Natural killer cell treated with Interleukin-12 subunit alpha and Interleukin-12 subunit beta and Interleukin-15 and Interleukin-18, amount 100 ng/mL, for 72 hours (primary cell): ENCODE results near the gene SLC52A3. TPM values are rescaled to one million over a fixed set of nuclear protein-coding genes. Genes with fewer than 3 reads are reported as not detected.

Experiments
- ATAC-seq, 2 donors: fragments of 150-1000 bp; cut with Tn5 transposase in 1 of 2; sonication (Bioruptor Pico), chemical (Tn5 transposase) in 1 of 2; 2 replicates each; pipeline ENCODE4 v1.10.0; 2021
- DNase-seq: peaks from one replicate; pipeline ENCODE4 v3.0.0; 2022; ENCODE audit warnings: low spot score
- H3K27ac Mint-ChIP-seq, 2 donors: 1 replicate in 1 of 2; 2 replicates in 1 of 2; pipeline ENCODE4 v1.8.0; 2022; ENCODE audit warnings: mixed read lengths in 2 of 2, mild to moderate bottlenecking in 1 of 2, moderate library complexity in 1 of 2
- H3K27me3 Mint-ChIP-seq, 2 donors: 1 replicate in 1 of 2; 2 replicates in 1 of 2; pipeline ENCODE4 v1.8.0; 2022; ENCODE audit warnings: mixed read lengths in 2 of 2
- H3K36me3 Mint-ChIP-seq: one replicate; pipeline ENCODE4 v1.8.0; 2022; ENCODE audit warnings: mixed read lengths
- H3K4me1 Mint-ChIP-seq, 2 donors: 1 replicate in 1 of 2; 2 replicates in 1 of 2; pipeline ENCODE4 v1.8.0; 2022; ENCODE audit warnings: low read depth in 2 of 2, mixed read lengths in 2 of 2, mild to moderate bottlenecking in 1 of 2
- H3K4me3 Mint-ChIP-seq: one replicate; pipeline ENCODE4 v1.8.0; 2022; ENCODE audit warnings: mixed read lengths
- H3K9me3 Mint-ChIP-seq: 2 replicates; pipeline ENCODE4 v1.8.0; 2022; ENCODE audit warnings: mixed read lengths
- total RNA-seq, 2 donors: library from RNA; stranded (reverse); gene quantifications; one replicate each; pipeline ENCODE4 v1.2.3, GENCODE V29; 2022

The SLC52A3 gene
- total RNA-seq, 2 donors from 2014 or later: not detected

GRCh38 chr20:779771-780170 is 11.5 kb upstream of the SLC52A3 start:
- H3K36me3 Mint-ChIP-seq: no peaks in the 10 kb centered on the region
- peaks cover 15 to 19% of the 10 kb centered on the region in 2 donors for H3K27me3 Mint-ChIP-seq
- ATAC-seq (no peak), DNase-seq (no peak)
- H3K4me3 Mint-ChIP-seq: no peak overlapping the region
- H3K4me1 Mint-ChIP-seq: no peaks in the 10 kb centered on the region
- H3K9me3 Mint-ChIP-seq: peaks cover 6% of the 10 kb centered on the region
- no peak overlapping the region for H3K27ac Mint-ChIP-seq

- Mint-ChIP-seq H3K4me3 (no peak overlapping the region), H3K9me3 (no peaks in the 10 kb centered on the region), H3K36me3 (no peaks in the 10 kb centered on the region), H3K27me3 (peaks cover 10 to 16% of the 10 kb centered on the region in 2 donors), H3K27ac (no peak overlapping the region), H3K4me1 (no peaks in the 10 kb centered on the region)
- no peak for ATAC-seq
- DNase-seq: no peak
Measured at GRCh38 chr20:776165-776564, 7.9 kb upstream of the SLC52A3 start.

GRCh38 chr20:775679-776135 is 7.4 kb upstream of the SLC52A3 start:
- Mint-ChIP-seq H3K9me3 (no peaks in the 10 kb centered on the region), H3K4me3 (no peak overlapping the region), H3K36me3 (no peaks in the 10 kb centered on the region), H3K4me1 (no peaks in the 10 kb centered on the region), H3K27me3 (peaks cover 10 to 16% of the 10 kb centered on the region in 2 donors), H3K27ac (no peak overlapping the region)
- DNase-seq: no peak
- no peak for ATAC-seq

- Mint-ChIP-seq H3K4me1 (no peaks in the 10 kb centered on the region), H3K4me3 (no peak overlapping the region), H3K36me3 (no peaks in the 10 kb centered on the region), H3K9me3 (no peaks in the 10 kb centered on the region), H3K27ac (no peak overlapping the region), H3K27me3 (peaks cover 10 to 16% of the 10 kb centered on the region in 2 donors)
- DNase-seq (no peak), ATAC-seq (peak; percentile 26 to 33)
Measured at GRCh38 chr20:774660-775057, 6.4 kb upstream of the SLC52A3 start.

GRCh38 chr20:774016-774659 is 5.8 kb upstream of the SLC52A3 start:
- no peaks in the 10 kb centered on the region for H3K9me3 Mint-ChIP-seq
- DNase-seq (no peak), ATAC-seq (peak; percentile 12 to 46)
- H3K4me3 Mint-ChIP-seq: no peak overlapping the region
- peaks cover 10 to 16% of the 10 kb centered on the region in 2 donors for H3K27me3 Mint-ChIP-seq
- no peaks in the 10 kb centered on the region for H3K36me3 Mint-ChIP-seq
- no peaks in the 10 kb centered on the region for H3K4me1 Mint-ChIP-seq
- H3K27ac Mint-ChIP-seq: no peak overlapping the region

GRCh38 chr20:772806-773205 is 4.5 kb upstream of the SLC52A3 start:
- Mint-ChIP-seq H3K4me3 (no peak overlapping the region), H3K27me3 (peaks cover 12 to 16% of the 10 kb centered on the region in 2 donors), H3K36me3 (no peaks in the 10 kb centered on the region), H3K9me3 (no peaks in the 10 kb centered on the region), H3K4me1 (no peaks in the 10 kb centered on the region), H3K27ac (no peak overlapping the region)
- no peak for ATAC-seq
- DNase-seq: no peak

- H3K4me3 Mint-ChIP-seq: no peak overlapping the region
- no peak for ATAC-seq
- no peaks in the 10 kb centered on the region for H3K9me3 Mint-ChIP-seq
- H3K27me3 Mint-ChIP-seq: peaks cover 13 to 16% of the 10 kb centered on the region in 2 donors
- H3K36me3 Mint-ChIP-seq: no peaks in the 10 kb centered on the region
- DNase-seq: no peak
- no peaks in the 10 kb centered on the region for H3K4me1 Mint-ChIP-seq
- no peak overlapping the region for H3K27ac Mint-ChIP-seq
Measured at GRCh38 chr20:771741-772464, 3.6 kb upstream of the SLC52A3 start.

- Mint-ChIP-seq H3K27ac (no peak overlapping the region), H3K36me3 (no peaks in the 10 kb centered on the region), H3K9me3 (no peaks in the 10 kb centered on the region), H3K4me1 (no peaks in the 10 kb centered on the region), H3K27me3 (peaks cover 14 to 16% of the 10 kb centered on the region in 2 donors), H3K4me3 (no peak overlapping the region)
- ATAC-seq (no peak), DNase-seq (no peak)
Measured at GRCh38 chr20:770691-771090, 2.4 kb upstream of the SLC52A3 start.

GRCh38 chr20:766906-767305 is 1.4 kb downstream of the SLC52A3 start:
- no peak overlapping the region for H3K27ac Mint-ChIP-seq
- no peaks in the 10 kb centered on the region for H3K9me3 Mint-ChIP-seq

GRCh38 chr20:764255-764654 is 4.0 kb downstream of the SLC52A3 start:
- peaks cover 6 to 9% of the 10 kb centered on the region in 2 donors for H3K27me3 Mint-ChIP-seq
- no peaks in the 10 kb centered on the region for H3K36me3 Mint-ChIP-seq
- H3K27ac Mint-ChIP-seq: no peak overlapping the region
- H3K4me1 Mint-ChIP-seq: no peaks in the 10 kb centered on the region
- ATAC-seq (no peak), DNase-seq (peak; percentile 54)
- no peaks in the 10 kb centered on the region for H3K9me3 Mint-ChIP-seq
- H3K4me3 Mint-ChIP-seq: no peak overlapping the region

More at GRCh38 chr20:766906-767305, 1.4 kb downstream of the SLC52A3 start:
- Mint-ChIP-seq H3K4me1 (no peaks in the 10 kb centered on the region), H3K4me3 (no peak overlapping the region), H3K27me3 (peaks cover 11 to 12% of the 10 kb centered on the region in 2 donors), H3K36me3 (no peaks in the 10 kb centered on the region)
- ATAC-seq (no peak), DNase-seq (no peak)

- Mint-ChIP-seq H3K4me3 (no peak overlapping the region), H3K27me3 (peaks cover 6 to 11% of the 10 kb centered on the region in 2 donors), H3K27ac (no peak overlapping the region), H3K36me3 (no peaks in the 10 kb centered on the region), H3K9me3 (no peaks in the 10 kb centered on the region), H3K4me1 (no peaks in the 10 kb centered on the region)
- ATAC-seq (no peak), DNase-seq (peak; percentile 48)
Measured at GRCh38 chr20:761418-762381, 6.6 kb downstream of the SLC52A3 start.

- DNase-seq: peak; percentile 52
- Mint-ChIP-seq H3K36me3 (no peaks in the 10 kb centered on the region), H3K27me3 (peaks cover 11 to 12% of the 10 kb centered on the region in 2 donors), H3K4me1 (no peaks in the 10 kb centered on the region), H3K4me3 (no peak overlapping the region), H3K9me3 (no peaks in the 10 kb centered on the region), H3K27ac (no peak overlapping the region)
- peak; percentile 37 to 50 for ATAC-seq
Measured at GRCh38 chr20:760751-761417, 7.4 kb downstream of the SLC52A3 start.

- Mint-ChIP-seq H3K27me3 (peaks cover 8 to 10% of the 10 kb centered on the region in 2 donors), H3K27ac (no peak overlapping the region), H3K4me3 (no peak overlapping the region), H3K4me1 (no peaks in the 10 kb centered on the region), H3K9me3 (no peaks in the 10 kb centered on the region), H3K36me3 (no peaks in the 10 kb centered on the region)
- no peak for DNase-seq
- ATAC-seq: no peak
Measured at GRCh38 chr20:757506-757905, 10.8 kb downstream of the SLC52A3 start.
